Left ventricle myocardium inferior (tissue), 1 donor: ENCODE results near the gene EDN1. TPM values are rescaled to one million over a fixed set of nuclear protein-coding genes. Genes with fewer than 3 reads are reported as not detected.
A peak's percentile ranks its signal among the peaks of the same experiment; 100 is the strongest.

Source experiments
- DNase-seq: peaks from one replicate; pipeline ENCODE4 v3.0.0-alpha.2; 2020
- H3K27ac ChIP-seq: fragments of 200-600 bp; replicated peaks from 2 replicates; pipeline ENCODE4 v1.8.0; 2021
- H3K27me3 ChIP-seq: fragments of 200-600 bp; 2 replicates; pipeline ENCODE4 v1.8.0; 2021; ENCODE audit warnings: low read depth
- H3K36me3 ChIP-seq: fragments of 200-600 bp; 2 replicates; pipeline ENCODE4 v1.8.0; 2021
- H3K4me1 ChIP-seq: fragments of 200-600 bp; 2 replicates; pipeline ENCODE4 v1.8.0; 2021
- H3K4me3 ChIP-seq: fragments of 200-600 bp; 2 replicates; pipeline ENCODE4 v1.8.0; 2021; ENCODE audit warnings: mild to moderate bottlenecking, moderate library complexity
- H3K9me3 ChIP-seq: fragments of 200-600 bp; replicated peaks from 2 replicates; pipeline ENCODE4 v1.8.0; 2021
- CTCF ChIP-seq: fragments of 200-600 bp; IDR thresholded peaks from 2 replicates; pipeline ENCODE4 v1.8.0; 2021; ENCODE audit warnings: antibody characterized with exemption, mild to moderate bottlenecking, borderline replicate concordance
- intact Hi-C: fragments of 100-400 bp; cut with micrococcal nuclease; formaldehyde crosslinking; loops from one replicate; pipeline ENCODE4 v1.11.0; 2022
- total RNA-seq: library from RNA; stranded (reverse); fragmentation: NEBNext Ultra II Directional; extraction: Animal tissue kit (Norgen Biotek cat#: 25700); gene quantifications from one replicate; pipeline ENCODE4 v1.2.1, GENCODE V29; 2021
- donor health status: DM: no; HTN: yes; CAD: no; lungs with severe emphysema.

The EDN1 gene
- total RNA-seq, 1 donor from 2014 or later = 5.9 TPM

DNA sequence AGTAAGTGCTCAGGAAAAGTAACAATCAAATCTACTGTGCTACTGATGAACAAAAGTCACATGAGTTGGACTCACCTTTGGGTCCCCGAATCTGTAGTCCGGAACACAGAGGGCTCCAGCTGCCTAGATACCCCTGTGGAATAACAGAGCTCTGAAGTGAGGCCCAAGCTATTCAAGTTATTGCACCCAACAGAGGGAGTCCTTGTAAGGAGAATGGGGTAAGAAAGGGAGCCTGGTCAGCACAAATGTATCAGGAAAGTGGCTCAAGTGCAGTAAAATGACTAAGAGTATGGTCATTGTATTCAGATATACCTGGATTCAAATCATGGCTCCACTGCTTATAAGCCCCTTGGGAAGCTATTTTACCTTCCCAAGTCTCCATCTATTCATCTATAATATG lies 20.9 kb downstream of the EDN1 start:
- Histone ChIP-seq H3K36me3 (no peaks in the 10 kb centered on the region), H3K27me3 (peaks cover 7% of the 10 kb centered on the region), H3K4me3 (no peak overlapping the region), H3K27ac (no peak overlapping the region), H3K9me3 (peaks cover 12% of the 10 kb centered on the region), H3K4me1 (no peaks in the 10 kb centered on the region)
- no peak for DNase-seq
- TF ChIP-seq CTCF = peak; percentile 29
- intact Hi-C loops = no loop called here

DNA sequence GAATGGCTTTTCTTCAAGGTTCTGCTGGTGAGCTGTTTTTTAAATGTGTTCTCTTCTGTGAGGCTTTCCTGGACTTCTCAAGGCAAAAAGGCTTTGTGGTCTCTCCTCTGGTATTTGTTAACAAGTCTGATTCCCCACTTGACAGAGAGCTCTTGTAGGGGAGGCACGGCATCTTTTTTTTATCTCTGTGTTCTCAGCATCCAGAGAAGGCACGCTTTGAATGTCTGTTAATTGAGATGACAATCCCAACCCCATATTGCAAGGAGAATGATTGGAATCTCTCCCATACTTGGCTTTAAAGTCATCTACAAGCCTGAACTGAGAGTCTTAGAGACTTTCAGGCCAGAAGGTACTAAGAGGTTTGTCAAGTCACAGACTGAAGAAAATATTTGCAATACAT lies 22.6 kb downstream of the EDN1 start:
- no peak for TF ChIP-seq CTCF
- Histone ChIP-seq H3K27ac (no peak overlapping the region), H3K4me3 (no peak overlapping the region), H3K27me3 (peaks cover 7% of the 10 kb centered on the region), H3K9me3 (peaks cover 19% of the 10 kb centered on the region), H3K36me3 (no peaks in the 10 kb centered on the region), H3K4me1 (no peaks in the 10 kb centered on the region)
- DNase-seq = no peak
- intact Hi-C loops = no loop called here

DNA sequence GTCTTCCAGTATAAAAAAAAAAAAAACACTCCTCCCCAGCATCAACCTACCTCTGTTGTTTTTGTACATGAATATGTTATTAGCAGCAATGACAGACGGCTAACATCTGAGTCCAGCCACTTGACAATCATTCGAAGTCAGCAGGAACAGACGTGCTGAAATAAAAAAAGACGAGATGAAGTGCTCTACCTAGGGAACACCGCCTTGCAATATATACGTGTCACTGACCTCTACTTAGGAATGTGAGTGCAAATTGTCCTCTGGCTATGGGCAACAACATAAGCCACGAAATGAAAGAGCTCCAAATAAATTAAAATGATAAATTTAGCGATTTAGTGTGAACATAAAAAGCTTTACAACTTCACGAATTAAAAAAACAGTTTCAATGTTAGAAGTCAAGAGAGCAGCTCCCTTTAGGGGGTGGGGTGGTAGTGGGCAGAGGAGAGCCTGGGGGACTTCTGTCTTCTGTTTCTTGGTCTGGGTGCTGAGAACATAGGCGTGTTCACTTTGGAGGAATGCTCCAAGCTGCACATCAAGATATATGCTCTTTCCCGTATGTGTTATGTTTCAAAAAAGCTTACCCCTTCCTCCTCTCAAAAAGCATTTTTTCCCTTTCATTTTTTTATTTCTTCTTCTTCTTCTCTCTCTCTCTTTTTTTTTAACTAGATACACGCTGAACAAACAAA lies 23.3 kb downstream of the EDN1 start:
- Histone ChIP-seq H3K27me3 (peaks cover 7% of the 10 kb centered on the region), H3K4me3 (no peak overlapping the region), H3K27ac (no peak overlapping the region), H3K36me3 (no peaks in the 10 kb centered on the region), H3K4me1 (no peaks in the 10 kb centered on the region), H3K9me3 (peaks cover 24% of the 10 kb centered on the region)
- DNase-seq = no peak
- TF ChIP-seq CTCF = no peak
- intact Hi-C loops = no loop called here

DNA sequence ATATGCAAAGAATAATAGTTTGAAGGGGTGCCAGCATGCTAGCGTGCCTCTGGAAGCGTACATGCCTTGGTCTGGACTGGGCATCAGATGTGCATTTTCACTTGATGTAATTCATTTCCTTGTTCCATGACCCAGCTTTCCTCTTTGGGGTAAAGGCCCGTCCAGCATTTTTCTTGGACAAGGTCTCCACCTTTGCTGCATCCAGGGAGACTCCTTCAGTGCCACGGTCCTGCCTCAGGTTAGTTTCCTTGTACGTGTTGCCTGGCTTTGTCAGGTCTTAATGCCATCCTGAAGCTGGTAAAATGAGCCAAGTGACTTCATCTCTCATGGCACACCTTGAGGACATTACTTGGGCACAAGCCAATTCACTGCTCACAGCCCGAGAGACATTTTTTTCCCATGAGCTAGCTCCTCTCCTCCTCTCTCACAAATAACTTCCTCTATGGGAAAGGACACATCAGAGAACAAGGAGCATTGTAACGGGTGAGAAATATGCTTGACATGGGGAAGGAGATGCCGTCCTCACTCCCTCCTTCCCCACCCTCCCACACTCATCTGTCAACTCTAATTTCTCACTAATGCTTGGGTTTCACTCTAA lies 23.9 kb downstream of the EDN1 start:
- Histone ChIP-seq H3K36me3 (no peaks in the 10 kb centered on the region), H3K4me3 (no peak overlapping the region), H3K27me3 (peaks cover 7% of the 10 kb centered on the region), H3K27ac (no peak overlapping the region), H3K4me1 (no peaks in the 10 kb centered on the region), H3K9me3 (peaks cover 25% of the 10 kb centered on the region)
- no peak for TF ChIP-seq CTCF
- no peak for DNase-seq
- intact Hi-C loops = no loop called here

- H3K4me1 ChIP-seq = no peaks in the 10 kb centered on the region
- no peaks in the 10 kb centered on the region for H3K36me3 ChIP-seq
- no peak for DNase-seq
- H3K4me3 ChIP-seq = no peak overlapping the region
- peaks cover 7% of the 10 kb centered on the region for H3K27me3 ChIP-seq
- no peak for TF ChIP-seq CTCF
- intact Hi-C loops = no loop called here
- H3K9me3 ChIP-seq = peaks cover 19% of the 10 kb centered on the region
- no peak overlapping the region for H3K27ac ChIP-seq
These were observed 24.6 kb downstream of the EDN1 start for GRCh38 chr6:12314751-12315150.
